Ishikawa (cell line): ENCODE measurements around the gene ENOX2.

Experiments
- CEBPB ChIP-seq: IDR thresholded peaks from 2 replicates; pipeline ENCODE4 v1.6.1; 2012
- CREB1 ChIP-seq: IDR thresholded peaks from 2 replicates; pipeline ENCODE4 v1.6.1; 2012; ENCODE audit warnings: low read depth
- EGR1 ChIP-seq: IDR thresholded peaks from 2 replicates; pipeline ENCODE4 v1.6.1; 2012
- EP300 ChIP-seq: IDR thresholded peaks from 2 replicates; pipeline ENCODE4 v1.6.1; 2012; ENCODE audit warnings: borderline replicate concordance
- FOXM1 ChIP-seq: IDR thresholded peaks from 2 replicates; pipeline ENCODE4 v1.6.1; 2012; ENCODE audit warnings: low read depth, borderline replicate concordance
- MAX ChIP-seq: IDR thresholded peaks from 2 replicates; pipeline ENCODE4 v1.6.1; 2012
- NFIC ChIP-seq: IDR thresholded peaks from 2 replicates; pipeline ENCODE4 v1.6.1; 2012
- RAD21 ChIP-seq: IDR thresholded peaks from 2 replicates; pipeline ENCODE4 v1.6.1; 2012; ENCODE audit warnings: low read depth
- REST ChIP-seq: IDR thresholded peaks from 2 replicates; pipeline ENCODE4 v1.6.1; 2012; ENCODE audit warnings: low read depth, mild to moderate bottlenecking
- TAF1 ChIP-seq: IDR thresholded peaks from 2 replicates; pipeline ENCODE4 v1.6.1; 2012; ENCODE audit warnings: low read depth, mild to moderate bottlenecking
- TCF12 ChIP-seq: IDR thresholded peaks from 2 replicates; pipeline ENCODE4 v1.6.1; 2012; ENCODE audit warnings: low read depth
- TEAD4 ChIP-seq: IDR thresholded peaks from 2 replicates; pipeline ENCODE4 v1.6.1; 2012
- USF1 ChIP-seq: IDR thresholded peaks from 2 replicates; pipeline ENCODE4 v1.6.1; 2012
- YY1 ChIP-seq: IDR thresholded peaks from 2 replicates; pipeline ENCODE4 v1.6.1; 2012; ENCODE audit warnings: low read depth
- ZBTB7A ChIP-seq: IDR thresholded peaks from 2 replicates; pipeline ENCODE4 v1.6.1; 2012; ENCODE audit warnings: low read depth

The ENOX2 gene

DNA sequence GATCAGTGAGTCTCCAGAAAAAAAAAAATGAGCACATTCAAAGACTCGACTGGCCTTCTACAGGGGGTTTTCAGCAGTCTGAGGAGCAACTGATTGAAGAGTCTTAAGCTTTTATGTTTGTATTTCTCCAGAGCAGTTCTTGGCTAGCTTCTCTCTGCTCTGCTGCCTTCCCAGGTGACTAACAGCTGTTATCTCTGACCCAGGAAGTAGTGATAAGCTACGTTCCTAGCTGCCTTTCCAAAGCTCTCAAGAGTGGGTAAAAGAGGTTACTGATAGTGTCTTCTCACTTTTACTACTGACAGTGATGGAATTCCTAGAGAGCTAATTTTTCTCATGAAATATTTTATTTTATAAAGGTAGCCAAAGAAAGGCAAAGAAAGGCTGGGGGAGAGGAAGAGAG, 66.6 kb downstream of the ENOX2 start:
- no peak for TF ChIP-seq TAF1
- no peak for TF ChIP-seq USF1
- no peak for TF ChIP-seq TCF12
- no peak for TF ChIP-seq REST

DNA sequence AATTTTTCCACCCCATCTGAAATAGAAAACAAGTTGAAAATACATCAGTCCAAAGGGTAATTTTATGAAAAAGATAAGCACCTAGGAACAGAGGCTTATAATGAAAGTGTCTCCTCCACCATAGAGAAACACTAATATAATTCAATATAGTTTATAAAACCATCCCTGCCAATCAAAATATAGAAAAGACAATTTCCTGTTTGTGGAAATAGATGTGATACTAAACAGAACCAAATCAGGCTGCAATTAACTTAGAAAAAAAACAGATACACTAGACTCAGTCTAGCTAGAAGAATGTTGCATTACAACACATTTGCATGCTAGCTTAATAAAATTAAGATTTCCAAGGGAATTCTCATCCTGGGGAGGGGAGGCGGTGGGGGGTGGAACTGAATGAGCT, 68.2 kb downstream of the ENOX2 start:
- no peak for TF ChIP-seq ZBTB7A
- TF ChIP-seq TCF12: no peak
- TF ChIP-seq REST: no peak
- no peak for TF ChIP-seq YY1
- no peak for TF ChIP-seq CREB1
- TF ChIP-seq NFIC: no peak
- no peak for TF ChIP-seq USF1
- TF ChIP-seq CEBPB: no peak
- TF ChIP-seq MAX: no peak
- TF ChIP-seq EGR1: no peak
- TF ChIP-seq EP300: no peak
- TF ChIP-seq FOXM1: no peak
- TF ChIP-seq TAF1: no peak
- no peak for TF ChIP-seq RAD21
- TF ChIP-seq TEAD4: no peak

DNA sequence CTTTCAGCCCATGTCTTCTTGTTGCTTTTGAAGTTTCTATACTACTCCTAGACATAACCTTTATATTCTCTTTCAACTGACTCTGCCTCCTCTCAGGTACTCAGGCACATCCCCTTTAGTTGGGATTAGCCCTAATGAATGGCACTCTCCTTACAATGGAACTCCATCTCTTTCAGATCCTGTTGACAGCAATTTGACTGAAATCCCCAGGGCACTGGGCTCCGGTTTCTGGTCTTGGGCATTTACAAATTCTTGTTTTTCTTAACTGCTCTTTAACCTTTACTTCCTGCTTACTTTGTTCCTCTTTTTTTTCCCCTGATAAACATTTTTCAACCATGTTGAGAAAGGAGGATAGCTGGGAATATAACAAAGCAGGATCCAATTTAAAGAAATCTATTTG, 68.9 kb downstream of the ENOX2 start:
- no peak for TF ChIP-seq RAD21
- TF ChIP-seq EGR1: no peak
- TF ChIP-seq YY1: no peak
- TF ChIP-seq FOXM1: no peak
- TF ChIP-seq MAX: no peak
- no peak for TF ChIP-seq TCF12
- no peak for TF ChIP-seq USF1
- TF ChIP-seq TAF1: no peak
- TF ChIP-seq NFIC: no peak
- TF ChIP-seq REST: no peak
- TF ChIP-seq TEAD4: no peak
- TF ChIP-seq CEBPB: no peak
- no peak for TF ChIP-seq EP300

- TF ChIP-seq ZBTB7A (no peak), MAX (no peak), CREB1 (no peak), REST (no peak)
These were observed 71.7 kb downstream of the ENOX2 start for GRCh38 chrX:130831347-130831722.
